ENCODE results near the gene FNDC3B. TPM values are rescaled to one million over a fixed set of nuclear protein-coding genes. Genes with fewer than 3 reads are reported as not detected.

Gene FNDC3B
- total RNA-seq, 2 donors from 2014 or later = 27.0 to 41.6 TPM

Other genes starting within 250 kb of the FNDC3B start
- gene PLD1, start 229.1 kb upstream of the FNDC3B start, total RNA-seq = 1 to 10 TPM; 6.2 to 9.4 TPM
- gene TMEM212, start 196.2 kb upstream of the FNDC3B start, total RNA-seq = not detected